ENCODE measurements around the gene U2AF1L4. TPM values are rescaled to one million over a fixed set of nuclear protein-coding genes. Genes with fewer than 3 reads are reported as not detected.

Gene U2AF1L4, protein sequence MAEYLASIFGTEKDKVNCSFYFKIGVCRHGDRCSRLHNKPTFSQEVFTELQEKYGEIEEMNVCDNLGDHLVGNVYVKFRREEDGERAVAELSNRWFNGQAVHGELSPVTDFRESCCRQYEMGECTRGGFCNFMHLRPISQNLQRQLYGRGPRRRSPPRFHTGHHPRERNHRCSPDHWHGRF
- total RNA-seq (2014; rRNA removed; shearing (Covaris generic)) = 21.0 and 21.8 TPM in 2 replicates
- polyA plus RNA-seq (2014; cell fraction: nucleus; rRNA removed) = 52.1 and 79.4 TPM in 2 replicates

DNA sequence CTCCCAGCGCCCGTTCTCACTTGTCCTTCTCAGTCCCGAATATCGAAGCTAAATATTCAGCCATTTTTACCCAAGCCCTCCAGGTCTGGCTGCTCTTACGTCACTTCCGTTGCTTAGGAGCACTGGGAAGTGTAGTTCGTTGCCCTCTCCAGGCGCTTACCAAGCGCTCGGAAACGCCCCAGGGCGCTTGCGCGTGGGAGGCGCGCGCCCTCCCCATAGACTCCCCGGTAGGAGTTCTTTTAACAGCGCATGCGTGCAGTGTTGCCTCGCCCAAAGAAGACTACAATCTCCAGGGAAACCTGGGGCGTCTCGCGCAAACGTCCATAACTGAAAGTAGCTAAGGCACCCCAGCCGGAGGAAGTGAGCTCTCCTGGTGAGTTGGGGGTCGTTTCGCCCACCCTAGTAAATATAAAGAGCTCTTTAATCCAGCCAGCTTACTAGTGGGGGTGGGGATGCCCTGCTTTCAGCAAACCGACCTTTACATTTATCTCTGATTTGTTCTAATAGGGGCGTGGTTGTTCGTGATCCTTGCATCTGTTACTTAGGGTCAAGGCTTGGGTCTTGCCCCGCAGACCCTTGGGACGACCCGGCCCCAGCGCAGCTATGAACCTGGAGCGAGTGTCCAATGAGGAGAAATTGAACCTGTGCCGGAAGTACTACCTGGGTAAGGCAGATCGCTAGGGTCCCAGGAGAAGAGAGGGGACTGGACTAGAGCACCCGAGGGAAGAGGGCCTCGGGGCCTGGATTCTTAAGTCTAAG lies at the start of gene U2AF1L4, which contains the start of gene PSENEN:
Gene U2AF1L4 (minus strand): TSS at position 91 of the 759 bp plus-strand sequence. CDS start 27 bp downstream, at position 64.
Gene PSENEN (plus strand): TSS at position 324 of the 759 bp plus-strand sequence. CDS start 280 bp downstream, at position 604.
- DNase-seq (ENCODE audit: extremely low read depth, low read depth) = peak; percentile 99

DNA sequence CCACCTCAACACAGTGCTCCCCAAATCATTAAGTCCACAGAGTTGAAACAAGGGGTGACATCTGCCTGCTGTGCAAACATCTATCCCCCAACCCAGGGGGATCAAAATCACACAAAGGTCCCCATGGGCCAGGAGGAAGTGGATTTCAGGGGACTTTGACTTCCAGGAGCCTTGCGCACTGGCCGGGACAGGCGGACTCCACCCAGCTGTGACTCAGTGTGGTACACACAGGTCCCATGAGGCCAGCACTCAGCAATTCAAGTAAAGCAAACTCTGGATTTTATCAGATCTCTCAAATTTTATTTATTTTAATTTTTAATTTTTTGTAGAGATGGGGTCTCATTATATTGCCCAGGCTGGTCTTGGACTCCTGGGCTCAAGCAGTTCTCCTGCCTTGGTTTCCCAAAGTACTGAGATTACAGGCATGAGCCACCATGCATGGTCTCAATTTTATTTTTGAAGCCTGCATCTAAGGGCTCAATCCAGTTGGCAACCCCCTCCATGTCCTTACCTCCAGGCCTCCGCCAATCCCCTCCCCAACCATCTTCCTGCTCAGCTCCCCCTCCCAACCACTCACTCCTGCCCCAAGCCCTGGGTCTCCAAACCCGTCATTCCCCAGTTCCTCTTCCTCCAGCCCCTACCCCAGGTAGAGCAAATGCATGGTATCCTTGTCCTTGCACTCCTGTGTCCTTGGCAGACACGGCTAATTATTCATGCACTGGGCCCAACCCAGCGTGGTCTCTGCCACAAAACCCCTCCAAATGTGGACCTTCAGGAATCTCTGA lies 48.4 kb upstream of the U2AF1L4 start:
- DNase-seq (ENCODE audit: extremely low read depth, low read depth) = no peak

DNA sequence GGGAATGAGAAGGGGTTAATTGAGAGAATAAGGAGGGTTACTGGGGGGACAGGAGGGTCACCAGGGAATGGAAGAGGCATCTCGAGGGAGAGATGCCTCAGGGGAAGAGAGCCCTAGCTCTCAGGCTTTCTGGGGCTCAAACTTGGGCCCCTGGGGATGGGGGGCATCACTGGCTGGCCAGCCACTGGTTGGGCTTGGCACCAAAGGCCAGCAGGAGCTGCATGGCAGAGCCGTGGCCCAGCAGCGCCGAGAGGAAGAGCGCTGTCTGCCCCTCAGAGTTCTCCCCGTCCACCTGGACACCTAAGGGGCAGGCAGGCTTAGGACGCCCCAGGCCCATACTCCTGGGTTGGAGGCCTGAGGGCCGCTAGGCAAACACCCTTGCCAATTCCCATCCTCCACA lies 47.7 kb upstream of the U2AF1L4 start:
- no peak for DNase-seq (ENCODE audit: extremely low read depth, low read depth)

DNA sequence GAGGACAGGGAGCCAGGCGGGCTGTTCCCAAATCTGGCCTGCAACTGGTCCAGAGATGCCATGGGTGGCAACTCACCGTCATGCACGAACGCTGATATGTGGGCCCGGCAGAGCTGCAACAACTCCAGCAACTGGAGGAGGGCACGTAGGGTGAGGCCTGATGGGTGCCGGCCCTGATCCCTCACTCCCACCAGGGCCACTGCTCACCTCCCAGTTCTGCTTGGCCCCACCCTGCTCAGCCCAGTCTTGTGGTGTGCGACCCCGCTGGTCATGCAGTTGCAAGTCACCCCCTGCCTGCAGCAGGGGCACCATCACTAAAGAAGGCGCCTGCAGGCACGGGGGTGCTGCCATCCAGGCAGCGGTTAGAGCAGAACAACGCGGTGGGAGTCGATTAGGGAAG lies 47.1 kb upstream of the U2AF1L4 start:
- no peak for DNase-seq (ENCODE audit: extremely low read depth, low read depth)

DNA sequence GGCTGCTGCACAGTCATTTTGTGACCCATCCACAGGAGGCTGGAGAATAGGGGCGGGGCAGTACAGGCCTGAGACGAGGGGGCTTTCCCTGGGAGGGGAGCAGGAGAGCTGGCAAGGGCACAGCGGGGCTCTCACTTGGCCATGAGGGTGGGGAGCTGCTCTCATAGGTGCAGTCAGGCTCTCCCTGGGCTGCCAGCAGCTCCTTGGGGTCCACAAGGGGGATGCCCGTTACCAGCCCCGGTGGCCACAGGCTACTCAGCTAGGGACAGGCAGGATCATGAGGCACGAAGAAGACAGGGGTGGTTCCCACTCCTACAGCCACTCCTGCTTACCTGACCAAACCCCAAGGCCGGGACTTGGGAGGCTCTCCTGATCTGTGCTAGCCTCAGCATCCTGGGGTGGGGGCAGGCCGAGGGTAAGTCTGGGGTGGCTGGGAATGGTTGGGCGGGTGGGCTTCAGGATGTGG lies 46.6 kb upstream of the U2AF1L4 start:
- no peak for DNase-seq (ENCODE audit: extremely low read depth, low read depth)

DNA sequence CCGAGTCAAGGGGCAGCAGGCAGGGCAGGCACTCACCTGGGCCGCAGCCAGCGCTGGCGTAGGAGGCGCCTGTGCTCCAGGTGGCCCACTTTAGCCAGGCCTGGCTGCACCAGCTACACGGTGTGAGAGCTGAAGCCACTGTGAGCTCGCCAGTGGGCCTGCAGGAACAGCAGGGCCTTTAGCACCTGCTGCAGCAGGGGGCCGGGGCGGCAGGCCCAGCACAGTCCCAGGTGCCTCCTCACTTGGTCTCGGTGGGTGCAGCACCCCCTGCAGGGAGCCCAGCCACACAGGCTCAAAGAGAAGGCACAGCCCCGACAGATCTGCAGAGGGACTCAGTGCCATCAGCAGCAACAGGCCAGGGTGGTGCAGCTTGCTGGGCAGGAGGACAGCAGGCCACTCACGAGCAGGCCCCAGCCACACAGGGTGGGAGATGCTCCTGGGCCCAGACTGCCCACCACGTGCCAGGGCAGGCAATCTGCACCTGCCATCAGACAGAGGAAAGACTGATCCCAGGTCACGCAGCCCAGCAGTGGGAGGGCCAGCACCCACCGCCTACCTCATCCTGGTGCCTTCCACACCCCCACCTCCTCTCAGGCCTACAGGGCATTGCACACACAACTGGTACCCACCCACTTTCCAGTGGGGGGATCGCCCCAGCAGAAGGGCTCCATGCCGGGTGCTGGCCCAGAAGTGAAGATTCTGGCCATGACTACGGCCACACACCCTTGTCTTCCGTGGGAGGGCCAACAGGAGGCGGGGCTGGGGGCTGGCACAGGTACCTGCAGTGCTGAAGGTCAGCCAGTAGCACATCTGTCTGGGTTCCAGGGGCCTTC lies 46.0 kb upstream of the U2AF1L4 start:
- no peak for DNase-seq (ENCODE audit: extremely low read depth, low read depth)

DNA sequence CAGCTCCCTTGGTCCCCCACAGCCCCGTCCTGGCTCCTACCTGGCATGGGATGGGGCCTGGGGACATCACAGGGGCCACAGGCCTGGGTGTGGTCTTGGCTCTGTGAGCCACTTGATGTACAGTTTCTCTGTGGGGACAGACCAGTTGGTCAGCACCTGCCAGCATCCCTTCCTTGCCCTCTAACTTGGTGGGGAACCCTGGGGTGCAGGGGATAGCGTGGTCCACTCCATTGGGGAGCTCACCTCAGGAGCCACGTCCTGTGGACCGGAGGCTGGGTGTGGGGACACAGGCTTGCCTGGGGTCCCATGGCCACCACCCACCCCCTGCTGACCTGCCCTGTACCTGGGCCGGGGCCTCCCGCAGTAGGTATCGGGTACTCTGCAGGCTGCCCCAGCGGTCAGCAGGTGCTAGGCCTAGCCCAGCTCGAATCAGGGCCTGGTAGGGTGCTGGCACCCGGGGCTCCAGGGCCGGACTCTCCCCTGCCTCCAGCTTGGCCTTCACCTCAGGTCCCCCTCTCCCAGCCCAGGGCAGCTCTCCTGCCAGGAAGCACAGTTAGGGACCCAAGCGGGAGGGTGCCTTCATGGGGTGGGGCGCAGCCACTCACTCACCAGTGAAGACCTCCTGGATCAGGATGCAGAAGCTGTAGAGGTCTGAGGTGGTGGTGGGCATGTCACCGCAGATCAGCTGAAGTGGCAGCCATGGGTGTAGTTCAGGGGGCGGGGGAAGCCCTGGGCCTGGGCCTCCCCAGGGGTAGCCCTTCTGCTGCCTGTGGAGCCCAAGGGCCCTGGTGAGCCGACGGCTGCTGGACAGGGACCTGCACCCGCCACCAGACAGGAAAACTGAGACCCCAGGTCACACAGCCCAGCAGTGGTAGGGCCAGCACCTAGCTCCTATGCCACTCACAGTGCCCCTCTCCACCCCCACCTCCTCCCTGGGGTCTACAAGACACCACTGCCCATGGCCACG lies 45.0 kb upstream of the U2AF1L4 start:
- DNase-seq (ENCODE audit: extremely low read depth, low read depth) = no peak

DNA sequence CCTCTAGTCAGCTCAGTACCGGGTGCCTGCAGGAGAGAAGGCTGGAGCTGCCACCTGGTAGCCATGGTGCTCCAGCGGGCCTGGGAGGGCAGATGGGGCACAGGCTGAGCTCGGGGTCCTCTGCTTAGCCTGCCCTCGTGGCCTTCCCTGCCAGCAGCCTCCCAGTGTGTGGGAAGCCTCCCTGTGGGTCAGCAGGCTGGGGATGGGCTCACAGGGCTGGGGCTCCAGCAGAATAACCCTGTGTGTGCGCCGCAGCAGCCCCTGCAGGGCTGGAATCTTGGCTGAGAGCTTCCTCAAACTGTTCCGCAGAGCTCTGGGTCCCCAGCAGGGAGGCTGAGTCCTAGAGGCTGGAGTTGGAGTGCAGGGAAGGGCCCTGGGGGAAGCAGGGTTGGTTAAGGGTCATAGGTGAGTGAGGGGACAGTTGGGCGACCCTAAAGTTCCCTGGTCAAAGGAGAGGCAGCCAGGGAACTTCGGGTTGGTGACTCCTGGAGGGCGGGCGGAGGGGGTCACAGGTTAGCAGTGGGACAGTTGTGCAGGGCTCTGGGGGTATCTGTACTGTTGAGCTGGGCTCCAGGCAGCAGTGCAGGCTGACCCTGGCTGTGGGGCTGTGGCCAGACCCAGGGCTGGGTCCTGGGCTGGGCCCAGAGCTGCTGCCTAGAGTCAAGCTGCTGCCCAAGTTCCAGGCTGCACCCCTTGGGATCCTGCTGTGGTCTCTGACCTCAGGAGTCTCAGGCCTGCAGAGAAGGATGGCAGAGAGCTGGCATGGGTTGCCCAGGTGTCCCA lies 44.2 kb upstream of the U2AF1L4 start:
- DNase-seq (ENCODE audit: extremely low read depth, low read depth) = no peak

DNA sequence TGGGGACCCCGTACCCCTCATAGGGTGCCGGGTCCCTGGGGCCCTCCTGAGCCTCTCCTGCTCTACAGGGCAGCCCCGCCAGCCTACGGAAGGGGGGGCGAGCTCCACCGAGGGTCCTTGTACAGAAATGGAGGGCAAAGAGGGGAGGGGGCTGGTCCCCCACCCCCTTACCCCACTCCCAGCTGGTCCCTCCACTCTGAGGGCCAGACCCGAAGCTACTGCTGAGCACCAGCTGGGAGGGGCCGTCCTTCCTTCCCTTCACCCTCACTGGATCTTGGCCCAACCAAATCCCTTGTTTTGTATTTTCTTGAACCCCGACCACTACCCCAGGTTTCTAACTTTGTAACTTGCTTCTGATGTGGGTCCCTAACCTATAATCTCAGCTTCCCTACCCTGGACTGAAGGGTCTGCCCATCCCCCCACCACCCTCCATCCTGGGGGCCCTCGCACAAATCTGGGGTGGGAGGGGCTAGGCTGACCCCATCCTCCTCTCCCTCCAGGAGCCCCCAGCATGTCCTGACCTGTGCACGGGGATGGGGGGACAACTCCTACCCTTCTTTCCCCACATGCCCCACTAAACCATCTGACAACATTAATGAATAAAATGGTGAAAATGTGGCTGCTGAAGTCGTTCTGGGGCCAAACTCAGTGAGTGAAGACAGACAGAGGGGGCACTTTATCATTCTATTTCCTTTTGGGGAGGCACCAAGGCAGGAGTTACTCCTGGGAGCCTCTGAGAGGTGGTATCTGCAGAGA lies 43.2 kb upstream of the U2AF1L4 start:
- DNase-seq (ENCODE audit: extremely low read depth, low read depth) = no peak

DNA sequence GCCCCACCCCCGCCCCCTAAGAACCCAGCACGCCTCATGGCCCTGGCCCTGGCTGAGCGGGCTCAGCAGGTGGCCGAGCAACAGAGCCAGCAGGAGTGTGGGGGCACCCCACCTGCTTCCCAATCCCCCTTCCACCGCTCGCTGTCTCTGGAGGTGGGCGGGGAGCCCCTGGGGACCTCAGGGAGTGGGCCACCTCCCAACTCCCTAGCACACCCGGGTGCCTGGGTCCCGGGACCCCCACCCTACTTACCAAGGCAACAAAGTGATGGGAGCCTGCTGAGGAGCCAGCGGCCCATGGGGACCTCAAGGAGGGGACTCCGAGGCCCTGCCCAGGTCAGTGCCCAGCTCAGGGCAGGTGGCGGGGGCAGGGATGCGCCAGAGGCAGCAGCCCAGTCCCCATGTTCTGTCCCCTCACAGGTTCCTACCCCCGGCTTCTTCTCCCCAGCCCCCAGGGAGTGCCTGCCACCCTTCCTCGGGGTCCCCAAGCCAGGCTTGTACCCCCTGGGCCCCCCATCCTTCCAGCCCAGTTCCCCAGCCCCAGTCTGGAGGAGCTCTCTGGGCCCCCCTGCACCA lies 42.1 kb upstream of the U2AF1L4 start:
- no peak for DNase-seq (ENCODE audit: extremely low read depth, low read depth)

DNA sequence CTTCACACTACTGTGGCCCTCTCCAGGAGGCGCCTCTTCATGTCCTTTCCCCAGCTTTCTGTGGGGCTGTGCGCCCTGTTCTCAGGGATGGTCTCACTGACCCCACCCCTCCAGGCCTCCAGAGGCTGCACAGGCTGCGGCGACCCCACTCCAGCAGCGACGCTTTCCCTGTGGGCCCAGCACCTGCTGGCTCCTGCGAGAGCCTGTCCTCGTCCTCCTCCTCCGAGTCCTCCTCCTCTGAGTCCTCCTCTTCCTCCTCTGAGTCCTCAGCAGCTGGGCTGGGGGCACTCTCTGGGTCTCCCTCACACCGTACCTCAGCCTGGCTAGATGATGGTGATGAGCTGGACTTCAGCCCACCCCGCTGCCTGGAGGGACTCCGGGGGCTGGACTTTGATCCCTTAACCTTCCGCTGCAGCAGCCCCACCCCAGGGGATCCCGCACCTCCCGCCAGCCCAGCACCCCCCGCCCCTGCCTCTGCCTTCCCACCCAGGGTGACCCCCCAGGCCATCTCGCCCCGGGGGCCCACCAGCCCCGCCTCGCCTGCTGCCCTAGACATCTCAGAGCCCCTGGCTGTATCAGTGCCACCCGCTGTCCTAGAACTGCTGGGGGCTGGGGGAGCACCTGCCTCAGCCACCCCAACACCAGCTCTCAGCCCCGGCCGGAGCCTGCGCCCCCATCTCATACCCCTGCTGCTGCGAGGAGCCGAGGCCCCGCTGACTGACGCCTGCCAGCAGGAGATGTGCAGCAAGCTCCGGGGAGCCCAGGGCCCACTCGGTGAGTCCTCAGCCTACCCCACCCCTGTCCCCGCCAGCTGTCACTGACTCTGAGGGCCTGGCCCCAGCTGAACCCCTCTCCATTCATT lies 41.3 kb upstream of the U2AF1L4 start:
- DNase-seq (ENCODE audit: extremely low read depth, low read depth) = no peak

DNA sequence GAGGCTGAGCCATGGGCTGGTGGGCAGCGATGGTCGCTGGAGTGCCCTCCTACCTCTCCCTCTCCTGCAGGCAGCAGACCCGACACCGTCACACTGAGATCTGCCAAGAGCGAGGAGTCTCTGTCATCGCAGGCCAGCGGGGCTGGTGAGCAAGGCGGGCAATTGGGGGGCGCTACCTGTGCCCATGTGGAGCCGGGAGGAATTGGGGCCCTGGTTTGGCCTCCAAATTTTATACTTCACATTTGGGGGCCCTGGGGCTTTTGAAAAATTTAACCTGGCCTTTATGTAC lies 40.1 kb upstream of the U2AF1L4 start:
- DNase-seq (ENCODE audit: extremely low read depth, low read depth) = no peak

DNA sequence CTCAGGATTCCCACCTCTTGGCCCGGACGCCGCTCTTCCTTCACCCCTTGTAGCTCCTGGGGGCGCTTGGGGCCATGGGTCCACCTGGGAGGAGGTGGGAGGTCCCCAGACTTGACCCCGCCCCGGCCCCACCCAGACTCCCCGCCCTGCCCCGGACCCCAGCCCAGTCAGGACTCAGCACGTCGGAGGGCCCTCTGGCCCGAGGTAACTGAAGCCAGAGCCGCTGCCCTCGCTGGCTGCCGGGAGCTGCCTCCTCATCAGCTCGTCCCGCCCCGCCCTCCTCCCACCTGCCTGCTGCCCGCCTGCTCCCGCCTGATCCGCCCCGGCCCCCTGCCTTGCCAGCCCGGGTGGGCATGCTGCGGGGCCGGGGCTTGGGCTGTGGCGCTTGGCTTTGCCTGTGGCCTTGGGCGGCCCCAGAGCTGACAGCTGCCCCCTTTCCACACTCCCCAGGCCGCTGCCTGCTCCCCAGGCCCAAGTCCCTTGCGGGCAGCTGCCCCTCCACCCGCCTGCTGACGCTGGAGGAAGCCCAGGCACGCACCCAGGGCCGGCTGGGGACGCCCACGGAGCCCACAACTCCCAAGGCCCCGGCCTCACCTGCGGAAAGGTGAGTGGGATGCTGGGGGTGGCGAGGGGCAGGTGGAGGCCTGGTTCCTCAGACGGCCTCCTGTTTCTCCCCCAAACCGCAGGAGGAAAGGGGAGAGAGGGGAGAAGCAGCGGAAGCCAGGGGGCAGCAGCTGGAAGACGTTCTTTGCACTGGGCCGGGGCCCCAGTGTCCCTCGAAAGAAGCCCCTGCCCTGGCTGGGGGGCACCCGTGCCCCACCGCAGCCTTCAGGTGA lies 39.5 kb upstream of the U2AF1L4 start:
- no peak for DNase-seq (ENCODE audit: extremely low read depth, low read depth)

DNA sequence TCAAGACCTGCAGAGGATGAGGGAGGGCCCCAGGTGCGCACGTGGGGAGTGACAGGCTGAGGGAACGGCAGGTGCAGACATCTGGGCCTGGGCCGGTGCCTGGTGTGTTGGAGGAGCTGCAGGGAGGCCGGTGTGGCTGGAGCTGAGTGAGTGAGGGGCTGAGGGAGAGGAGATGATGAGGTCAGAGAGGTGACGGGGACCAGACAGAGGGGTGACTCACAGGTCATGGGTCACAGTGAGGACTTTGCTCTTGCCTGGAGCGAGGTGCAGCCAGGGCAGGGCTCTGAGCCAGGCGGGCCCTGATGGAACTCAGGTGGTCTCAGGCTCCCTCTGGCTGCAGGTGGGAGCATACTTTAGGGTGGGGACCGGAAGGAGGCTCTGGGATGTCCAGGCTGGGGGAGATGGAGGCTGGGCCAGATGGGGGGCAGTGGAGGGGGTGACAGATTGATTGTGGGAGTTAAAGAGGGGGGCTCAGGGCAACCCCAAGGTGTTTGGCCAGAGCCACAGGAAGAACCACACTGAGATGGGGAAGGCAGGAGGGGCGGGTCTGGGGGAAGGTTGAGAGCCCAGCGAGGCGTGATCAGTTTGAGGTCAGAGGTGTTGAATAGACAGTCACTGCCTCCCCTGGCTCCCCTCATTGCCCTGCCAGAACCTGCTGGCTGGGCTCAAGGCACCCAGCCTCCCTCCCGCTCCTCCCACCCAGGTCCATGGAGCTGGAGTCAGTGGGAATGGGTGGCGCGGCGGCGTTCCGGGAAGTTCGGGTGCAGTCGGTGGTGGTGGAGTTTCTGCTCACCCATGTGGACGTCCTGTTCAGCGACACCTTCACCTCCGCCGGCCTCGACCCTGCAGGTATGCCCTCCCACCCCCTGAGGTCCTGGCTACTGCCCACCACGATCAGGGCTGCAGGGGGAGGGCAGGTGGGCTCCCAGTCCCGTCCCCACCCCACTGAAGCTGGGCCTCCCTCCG lies 38.5 kb upstream of the U2AF1L4 start:
- no peak for DNase-seq (ENCODE audit: extremely low read depth, low read depth)

DNA sequence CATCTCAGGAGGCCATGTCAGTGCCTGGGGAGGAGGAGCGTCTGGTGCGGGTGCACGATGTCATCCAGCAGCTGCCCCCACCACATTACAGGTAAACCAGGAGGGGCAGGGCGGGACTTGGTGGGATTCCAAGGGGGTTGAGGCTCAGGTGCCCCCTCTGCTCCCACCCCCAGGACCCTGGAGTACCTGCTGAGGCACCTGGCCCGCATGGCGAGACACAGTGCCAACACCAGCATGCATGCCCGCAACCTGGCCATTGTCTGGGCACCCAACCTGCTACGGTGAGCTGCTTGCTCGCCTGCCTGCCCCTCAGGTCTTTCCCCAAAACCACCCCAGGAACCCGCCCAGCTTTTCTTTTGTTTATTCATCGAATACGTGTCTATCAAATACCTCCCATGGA lies 37.4 kb upstream of the U2AF1L4 start:
- DNase-seq (ENCODE audit: extremely low read depth, low read depth) = no peak

Data from NCI-H460 (cell line).